HepG2 (cell line): Measurements from ENCODE around the gene HEXD. TPM values are rescaled to one million over a fixed set of nuclear protein-coding genes. Genes with fewer than 3 reads are reported as not detected.

Experiments used
- ELF4 ChIP-seq: sonication (generic); formaldehyde crosslinking; IDR thresholded peaks from 2 replicates; pipeline ENCODE4 v1.5.0; 2020; ENCODE audit warnings: missing genetic modification reagents, mild to moderate bottlenecking, moderate library complexity, borderline replicate concordance
- FLYWCH1 ChIP-seq: sonication (generic); formaldehyde crosslinking; IDR thresholded peaks from 2 replicates; pipeline ENCODE4 v1.8.1; 2023; ENCODE audit warnings: mild to moderate bottlenecking, missing genetic modification reagents
- ISL2 ChIP-seq: sonication (generic); formaldehyde crosslinking; IDR thresholded peaks from 2 replicates; pipeline ENCODE4 v1.5.0; 2020; ENCODE audit warnings: missing genetic modification reagents
- NONO ChIP-seq, 2 experiments: fragments of 450-650 bp in 1 of 2; sonication (generic) in 1 of 2; formaldehyde crosslinking in 1 of 2; IDR thresholded peaks in 1 of 2; conservative IDR thresholded peaks in 1 of 2; 2 replicates each; pipeline versions ENCODE4 v1.6.1 to v1.8.0; 2017 to 2022; ENCODE audit warnings: mild to moderate bottlenecking in 1 of 2, missing genetic modification reagents in 1 of 2, moderate library complexity in 1 of 2
- RBFOX2 ChIP-seq: fragments of 200-400 bp; formaldehyde crosslinking; IDR thresholded peaks from 2 replicates; pipeline ENCODE4 v1.6.1; 2017; ENCODE audit warnings: low read depth, mild to moderate bottlenecking, low read length
- SMAD1 ChIP-seq: sonication (generic); formaldehyde crosslinking; IDR thresholded peaks from 2 replicates; pipeline ENCODE4 v1.4.0; 2020; ENCODE audit warnings: missing genetic modification reagents, low read depth, mild to moderate bottlenecking, borderline replicate concordance
- SPEN ChIP-seq: sonication (generic); formaldehyde crosslinking; IDR thresholded peaks from 2 replicates; pipeline ENCODE4 v1.5.1; 2020; ENCODE audit warnings: low read depth, mild to moderate bottlenecking, missing genetic modification reagents
- ZBTB42 ChIP-seq: sonication (generic); formaldehyde crosslinking; IDR thresholded peaks from 2 replicates; pipeline ENCODE4 v1.5.0; 2020; ENCODE audit warnings: mild to moderate bottlenecking, missing genetic modification reagents
- ZNF101 ChIP-seq: sonication (generic); formaldehyde crosslinking; IDR thresholded peaks from 2 replicates; pipeline ENCODE4 v1.4.0; 2020; ENCODE audit warnings: mild to moderate bottlenecking, low read depth, missing genetic modification reagents, borderline replicate concordance
- ZNF207 ChIP-seq: fragments of 450-650 bp; IDR thresholded peaks from 2 replicates; pipeline ENCODE4 v1.6.1; 2016; ENCODE audit warnings: antibody characterized with exemption, borderline replicate concordance
- ZNF282 ChIP-seq: fragments of 450-650 bp; IDR thresholded peaks from 2 replicates; pipeline ENCODE4 v1.6.1; 2018; ENCODE audit not compliant: partially characterized antibody
- ZNF331 ChIP-seq: sonication (generic); formaldehyde crosslinking; IDR thresholded peaks from 2 replicates; pipeline ENCODE4 v1.4.0; 2020; ENCODE audit warnings: missing genetic modification reagents
- ZNF468 ChIP-seq: sonication (generic); formaldehyde crosslinking; IDR thresholded peaks from 2 replicates; pipeline ENCODE4 v1.8.0; 2022; ENCODE audit warnings: mild to moderate bottlenecking, moderate library complexity, missing genetic modification reagents
- polyA plus RNA-seq, 8 experiments: library from polyadenylated mRNA; depleted of rRNA in 3 of 8; stranded (reverse) in 7 of 8; unstranded in 1 of 8; fragments of >200 nt; fragmentation: Illumina TruSeq in 4 of 8; extraction: Trizol in 4 of 8; gene quantifications; 2 replicates each; pipeline versions ENCODE4 v1.2.1 to v1.2.3, GENCODE V29; 2011 to 2016; ENCODE audit warnings: low read depth in 4 of 8, missing spikeins in 1 of 8, mixed read lengths in 1 of 8; ENCODE audit not compliant: insufficient read depth in 1 of 8
- total RNA-seq, 5 experiments: library from RNA; depleted of rRNA; stranded (reverse); fragments of >200 nt; fragmentation: Illumina TruSeq; extraction: Trizol; gene quantifications; 2 replicates each; pipeline ENCODE4 v1.2.3, GENCODE V29; 2016; ENCODE audit warnings: low read depth in 1 of 5
- TF ChIP-seq, protein P1 (sequence below): sonication (generic); formaldehyde crosslinking; IDR thresholded peaks from 2 replicates; pipeline ENCODE4 v1.8.0; 2022; ENCODE audit warnings: low read depth, missing genetic modification reagents
- TF ChIP-seq, protein P2 (sequence below): sonication (generic); formaldehyde crosslinking; IDR thresholded peaks from 2 replicates; pipeline ENCODE4 v1.4.0; 2020; ENCODE audit warnings: missing genetic modification reagents, mild to moderate bottlenecking, borderline replicate concordance
- TF ChIP-seq, protein P3 (sequence below): sonication (generic); formaldehyde crosslinking; IDR thresholded peaks from 2 replicates; pipeline ENCODE4 v1.4.0; 2020; ENCODE audit warnings: missing genetic modification reagents, borderline replicate concordance
- TF ChIP-seq, protein P4 (sequence below): sonication (generic); formaldehyde crosslinking; IDR thresholded peaks from 2 replicates; pipeline ENCODE4 v1.4.0; 2020; ENCODE audit warnings: mild to moderate bottlenecking, missing genetic modification reagents, borderline replicate concordance
- TF ChIP-seq, protein P5 (sequence below): IDR thresholded peaks from 2 replicates; pipeline ENCODE4 v1.6.1; 2016; ENCODE audit warnings: missing compliant biosample characterization, missing genetic modification reagents, borderline replicate concordance

HEXD gene
- total and polyA plus RNA-seq, 2 of the 13 experiments (the other 11 are each of a cell fraction or from before 2014, with no cell fraction given): 22.3 to 41.8 TPM

DNA sequence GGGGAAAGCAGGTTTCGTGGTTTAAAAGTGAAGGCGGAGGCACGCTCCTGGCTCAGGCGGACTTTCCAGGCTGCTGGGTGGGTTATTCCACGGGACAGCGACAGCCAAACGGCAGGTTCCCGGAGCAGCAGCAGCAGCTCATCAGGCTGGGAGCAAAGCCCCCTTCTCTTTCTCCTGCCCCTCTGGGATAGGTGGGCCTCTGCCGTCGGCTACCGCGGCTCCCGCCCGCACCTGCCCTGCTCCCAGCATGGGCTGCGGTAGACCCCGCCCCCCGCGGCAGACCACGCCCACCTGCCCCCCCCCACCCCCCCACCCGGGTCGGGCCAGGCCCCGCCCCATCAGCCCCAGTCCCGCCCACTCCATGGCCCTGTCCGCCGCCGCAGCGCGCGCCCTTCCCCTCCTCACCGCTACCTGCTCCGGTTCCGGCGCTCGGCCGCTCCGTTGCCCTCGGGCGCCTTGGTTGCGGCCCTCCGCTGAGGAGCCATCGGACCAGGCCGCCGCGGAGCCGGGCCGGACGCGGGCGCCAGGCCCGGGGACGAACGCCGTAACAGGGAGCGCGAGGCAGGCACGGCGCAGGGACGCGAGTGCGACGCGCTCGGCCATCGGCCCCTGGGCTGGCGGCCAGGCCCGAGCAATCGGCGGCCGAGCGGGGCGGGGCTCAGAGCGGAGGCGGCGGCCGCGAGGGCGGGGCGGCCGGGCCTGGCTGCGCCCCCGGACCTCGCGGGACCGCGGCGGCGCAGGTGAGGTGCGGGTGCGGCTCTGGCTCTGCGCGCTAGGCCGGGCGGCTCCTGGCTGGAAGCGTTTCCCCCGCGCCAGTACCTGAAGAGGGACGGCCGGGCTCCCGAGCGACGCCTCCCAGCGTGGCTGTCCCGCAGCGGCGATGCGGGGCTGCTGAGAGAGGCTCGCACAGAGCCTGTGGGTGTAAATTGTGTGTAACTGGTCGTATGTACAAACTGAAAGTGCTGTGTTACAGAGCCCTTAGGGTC, at the start of gene HEXD, which contains the start of gene OGFOD3 (continued):
- TF ChIP-seq, protein P1, sequence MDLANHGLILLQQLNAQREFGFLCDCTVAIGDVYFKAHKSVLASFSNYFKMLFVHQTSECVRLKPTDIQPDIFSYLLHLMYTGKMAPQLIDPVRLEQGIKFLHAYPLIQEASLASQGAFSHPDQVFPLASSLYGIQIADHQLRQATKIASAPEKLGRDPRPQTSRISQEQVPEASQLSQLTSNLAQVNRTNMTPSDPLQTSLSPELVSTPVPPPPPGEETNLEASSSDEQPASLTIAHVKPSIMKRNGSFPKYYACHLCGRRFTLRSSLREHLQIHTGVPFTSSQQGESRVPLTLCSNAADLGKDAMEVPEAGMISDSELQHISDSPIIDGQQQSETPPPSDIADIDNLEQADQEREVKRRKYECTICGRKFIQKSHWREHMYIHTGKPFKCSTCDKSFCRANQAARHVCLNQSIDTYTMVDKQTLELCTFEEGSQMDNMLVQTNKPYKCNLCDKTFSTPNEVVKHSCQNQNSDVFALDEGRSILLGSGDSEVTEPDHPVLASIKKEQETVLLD (CRISPR knock-in tag): peak; percentile 95
- no peak for TF ChIP-seq NONO (IDR thresholded peaks at IDR 0.05)
- TF ChIP-seq NONO (CRISPR knock-in tag; conservative IDR thresholded peaks at IDR 0.05): peak; percentile 89
- no peak for TF ChIP-seq ZNF207
- peak; percentile 88; the same call in 1 of the 2 replicates for TF ChIP-seq SMAD1 (CRISPR knock-in tag)
- TF ChIP-seq ISL2 (CRISPR knock-in tag): 0 out of 2 replicates have a peak, but pooled peaks have one; percentile 1
- TF ChIP-seq, protein P2, sequence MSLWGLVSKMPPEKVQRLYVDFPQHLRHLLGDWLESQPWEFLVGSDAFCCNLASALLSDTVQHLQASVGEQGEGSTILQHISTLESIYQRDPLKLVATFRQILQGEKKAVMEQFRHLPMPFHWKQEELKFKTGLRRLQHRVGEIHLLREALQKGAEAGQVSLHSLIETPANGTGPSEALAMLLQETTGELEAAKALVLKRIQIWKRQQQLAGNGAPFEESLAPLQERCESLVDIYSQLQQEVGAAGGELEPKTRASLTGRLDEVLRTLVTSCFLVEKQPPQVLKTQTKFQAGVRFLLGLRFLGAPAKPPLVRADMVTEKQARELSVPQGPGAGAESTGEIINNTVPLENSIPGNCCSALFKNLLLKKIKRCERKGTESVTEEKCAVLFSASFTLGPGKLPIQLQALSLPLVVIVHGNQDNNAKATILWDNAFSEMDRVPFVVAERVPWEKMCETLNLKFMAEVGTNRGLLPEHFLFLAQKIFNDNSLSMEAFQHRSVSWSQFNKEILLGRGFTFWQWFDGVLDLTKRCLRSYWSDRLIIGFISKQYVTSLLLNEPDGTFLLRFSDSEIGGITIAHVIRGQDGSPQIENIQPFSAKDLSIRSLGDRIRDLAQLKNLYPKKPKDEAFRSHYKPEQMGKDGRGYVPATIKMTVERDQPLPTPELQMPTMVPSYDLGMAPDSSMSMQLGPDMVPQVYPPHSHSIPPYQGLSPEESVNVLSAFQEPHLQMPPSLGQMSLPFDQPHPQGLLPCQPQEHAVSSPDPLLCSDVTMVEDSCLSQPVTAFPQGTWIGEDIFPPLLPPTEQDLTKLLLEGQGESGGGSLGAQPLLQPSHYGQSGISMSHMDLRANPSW (CRISPR knock-in tag): no peak
- TF ChIP-seq FLYWCH1: no peak
- TF ChIP-seq SPEN (CRISPR knock-in tag): peak; percentile 97
- TF ChIP-seq ZNF282: no peak
- TF ChIP-seq, protein P3, sequence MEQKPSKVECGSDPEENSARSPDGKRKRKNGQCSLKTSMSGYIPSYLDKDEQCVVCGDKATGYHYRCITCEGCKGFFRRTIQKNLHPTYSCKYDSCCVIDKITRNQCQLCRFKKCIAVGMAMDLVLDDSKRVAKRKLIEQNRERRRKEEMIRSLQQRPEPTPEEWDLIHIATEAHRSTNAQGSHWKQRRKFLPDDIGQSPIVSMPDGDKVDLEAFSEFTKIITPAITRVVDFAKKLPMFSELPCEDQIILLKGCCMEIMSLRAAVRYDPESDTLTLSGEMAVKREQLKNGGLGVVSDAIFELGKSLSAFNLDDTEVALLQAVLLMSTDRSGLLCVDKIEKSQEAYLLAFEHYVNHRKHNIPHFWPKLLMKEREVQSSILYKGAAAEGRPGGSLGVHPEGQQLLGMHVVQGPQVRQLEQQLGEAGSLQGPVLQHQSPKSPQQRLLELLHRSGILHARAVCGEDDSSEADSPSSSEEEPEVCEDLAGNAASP (CRISPR knock-in tag): no peak; the same call in 1 of the 2 replicates
- TF ChIP-seq, protein P4, sequence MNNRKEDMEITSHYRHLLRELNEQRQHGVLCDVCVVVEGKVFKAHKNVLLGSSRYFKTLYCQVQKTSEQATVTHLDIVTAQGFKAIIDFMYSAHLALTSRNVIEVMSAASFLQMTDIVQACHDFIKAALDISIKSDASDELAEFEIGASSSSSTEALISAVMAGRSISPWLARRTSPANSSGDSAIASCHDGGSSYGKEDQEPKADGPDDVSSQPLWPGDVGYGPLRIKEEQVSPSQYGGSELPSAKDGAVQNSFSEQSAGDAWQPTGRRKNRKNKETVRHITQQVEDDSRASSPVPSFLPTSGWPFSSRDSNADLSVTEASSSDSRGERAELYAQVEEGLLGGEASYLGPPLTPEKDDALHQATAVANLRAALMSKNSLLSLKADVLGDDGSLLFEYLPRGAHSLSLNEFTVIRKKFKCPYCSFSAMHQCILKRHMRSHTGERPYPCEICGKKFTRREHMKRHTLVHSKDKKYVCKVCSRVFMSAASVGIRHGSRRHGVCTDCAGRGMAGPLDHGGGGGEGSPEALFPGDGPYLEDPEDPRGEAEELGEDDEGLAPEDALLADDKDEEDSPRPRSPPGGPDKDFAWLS: no peak
- peak; percentile 85 for TF ChIP-seq ZNF331 (CRISPR knock-in tag)
- peak; percentile 98 for TF ChIP-seq RBFOX2
- TF ChIP-seq ZNF101: no peak
- TF ChIP-seq, protein P5, sequence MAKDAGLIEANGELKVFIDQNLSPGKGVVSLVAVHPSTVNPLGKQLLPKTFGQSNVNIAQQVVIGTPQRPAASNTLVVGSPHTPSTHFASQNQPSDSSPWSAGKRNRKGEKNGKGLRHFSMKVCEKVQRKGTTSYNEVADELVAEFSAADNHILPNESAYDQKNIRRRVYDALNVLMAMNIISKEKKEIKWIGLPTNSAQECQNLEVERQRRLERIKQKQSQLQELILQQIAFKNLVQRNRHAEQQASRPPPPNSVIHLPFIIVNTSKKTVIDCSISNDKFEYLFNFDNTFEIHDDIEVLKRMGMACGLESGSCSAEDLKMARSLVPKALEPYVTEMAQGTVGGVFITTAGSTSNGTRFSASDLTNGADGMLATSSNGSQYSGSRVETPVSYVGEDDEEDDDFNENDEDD (CRISPR knock-in tag): peak; percentile 83
- TF ChIP-seq ZBTB42: 0 out of 2 replicates have a peak, but pooled peaks have one; percentile 56
- no peak for TF ChIP-seq ELF4 (CRISPR knock-in tag)
- TF ChIP-seq ZNF468 (CRISPR knock-in tag): peak; percentile 70; the same call in 1 of the 2 replicates
